ENCODE data around the gene BCAS3. TPM values are rescaled to one million over a fixed set of nuclear protein-coding genes. Genes with fewer than 3 reads are reported as not detected.
A peak's percentile ranks its signal among the peaks of the same experiment; 100 is the strongest.

The BCAS3 gene
- total RNA-seq, 6 experiments from 2014 or later, result 9.2 to 22.1 (median 14.2) TPM

- no peak for DNase-seq
Observed at GRCh38 chr17:60901242-60901641, 223.6 kb downstream of the BCAS3 start.

GRCh38 chr17:60901806-60902205 is 224.2 kb downstream of the BCAS3 start:
- H3K9me3 ChIP-seq, result peaks cover 0 to 6% (median 0%) of the 10 kb centered on the region in 4 donors
- TF ChIP-seq POLR2A (IDR thresholded peaks at IDR 0.05), result no peak
- TF ChIP-seq CTCF (IDR thresholded peaks at IDR 0.05), result no peak
- no peaks in the 10 kb centered on the region for H3K4me1 ChIP-seq
- DNase-seq (no peak), ATAC-seq (no peak)
- no peaks in the 10 kb centered on the region for H3K36me3 ChIP-seq
- 88% methylated on average over 2 of the region's 2 CpGs for WGBS (ENCODE audit: insufficient coverage, low coverage, low lambda C conversion rate, missing lambda C conversion rate)
- no peaks in the 10 kb centered on the region for H3K27me3 ChIP-seq
- no peak overlapping the region for H3K4me3 ChIP-seq
- no peak overlapping the region for H3K27ac ChIP-seq
- intact Hi-C loops (cut with DNase I), result no loop called here

More at GRCh38 chr17:60901242-60901641, 223.6 kb downstream of the BCAS3 start:
- no peak for TF ChIP-seq POLR2A (IDR thresholded peaks at IDR 0.05)
- TF ChIP-seq CTCF (IDR thresholded peaks at IDR 0.05), result no peak
- ATAC-seq, result no peak
- Histone ChIP-seq H3K27me3 (no peaks in the 10 kb centered on the region), H3K4me1 (no peaks in the 10 kb centered on the region), H3K27ac (no peak overlapping the region), H3K4me3 (no peak overlapping the region), H3K9me3 (peaks cover 0 to 6% (median 0%) of the 10 kb centered on the region in 4 donors), H3K36me3 (no peaks in the 10 kb centered on the region)
- intact Hi-C loops (cut with DNase I), result no loop called here

- Histone ChIP-seq H3K9me3 (peaks cover 0 to under 1% (median 0%) of the 10 kb centered on the region in 4 donors), H3K27ac (peak overlapping the region in 1 of 3 donors; percentile 8), H3K4me3 (no peak overlapping the region), H3K4me1 (no peaks in the 10 kb centered on the region), H3K36me3 (no peaks in the 10 kb centered on the region), H3K27me3 (no peaks in the 10 kb centered on the region)
- ATAC-seq, result no peak
- DNase-seq, result no peak
- TF ChIP-seq CTCF (IDR thresholded peaks at IDR 0.05) (no peak), POLR2A (IDR thresholded peaks at IDR 0.05) (no peak)
- 83% methylated on average over 7 of the region's 7 CpGs for WGBS (ENCODE audit: insufficient coverage, low coverage, low lambda C conversion rate, missing lambda C conversion rate)
- intact Hi-C loops (cut with DNase I), result no loop called here
Observed at GRCh38 chr17:60902399-60902798, 224.7 kb downstream of the BCAS3 start.

- DNase-seq (no peak), ATAC-seq (no peak)
- no peaks in the 10 kb centered on the region for H3K4me1 ChIP-seq
- WGBS (ENCODE audit: insufficient coverage, low coverage, low lambda C conversion rate, missing lambda C conversion rate), result 91% methylated on average over 2 of the region's 2 CpGs
- H3K9me3 ChIP-seq, result no peaks in the 10 kb centered on the region
- H3K4me3 ChIP-seq, result no peak overlapping the region
- TF ChIP-seq POLR2A (IDR thresholded peaks at IDR 0.05) (no peak), CTCF (IDR thresholded peaks at IDR 0.05) (no peak)
- H3K27me3 ChIP-seq, result no peaks in the 10 kb centered on the region
- H3K27ac ChIP-seq, result no peak overlapping the region
- intact Hi-C loops (cut with DNase I), result no loop called here
- no peaks in the 10 kb centered on the region for H3K36me3 ChIP-seq
Observed at GRCh38 chr17:60904582-60904981, 226.9 kb downstream of the BCAS3 start.

- Histone ChIP-seq H3K4me1 (no peaks in the 10 kb centered on the region), H3K9me3 (no peaks in the 10 kb centered on the region), H3K27ac (no peak overlapping the region), H3K36me3 (no peaks in the 10 kb centered on the region), H3K4me3 (no peak overlapping the region), H3K27me3 (no peaks in the 10 kb centered on the region)
- WGBS (ENCODE audit: insufficient coverage, low coverage, low lambda C conversion rate, missing lambda C conversion rate), result 100% methylated on average over 3 of the region's 3 CpGs
- intact Hi-C loops (cut with DNase I), result no loop called here
- TF ChIP-seq POLR2A (IDR thresholded peaks at IDR 0.05), result no peak
- no peak for DNase-seq
- ATAC-seq, result no peak
Observed at GRCh38 chr17:60905709-60906108, 228.1 kb downstream of the BCAS3 start.
